IPS-15b (cell line): ENCODE measurements around the gene FAM83D.

Experiments used
- H3K27me3 ChIP-seq: one replicate; pipeline ENCODE4 v1.6.1; 2013; ENCODE audit warnings: low read length; ENCODE audit not compliant: control insufficient read depth, insufficient read depth
- H3K36me3 ChIP-seq: one replicate; pipeline ENCODE4 v1.6.1; 2013; ENCODE audit warnings: low read length; ENCODE audit not compliant: control insufficient read depth, insufficient read depth
- H3K4me1 ChIP-seq: one replicate; pipeline ENCODE4 v1.6.1; 2013; ENCODE audit warnings: mild to moderate bottlenecking, low read length; ENCODE audit not compliant: control insufficient read depth, insufficient read depth
- H3K4me3 ChIP-seq: one replicate; pipeline ENCODE4 v1.5.1; 2013; ENCODE audit warnings: low read depth, low read length
- H3K9ac ChIP-seq: one replicate; pipeline ENCODE4 v1.6.1; 2013; ENCODE audit warnings: low read depth, mild to moderate bottlenecking, low read length
- H3K9me3 ChIP-seq: one replicate; pipeline ENCODE4 v1.6.1; 2013; ENCODE audit warnings: mild to moderate bottlenecking, low read length; ENCODE audit not compliant: control insufficient read depth, insufficient read depth

FAM83D gene

DNA sequence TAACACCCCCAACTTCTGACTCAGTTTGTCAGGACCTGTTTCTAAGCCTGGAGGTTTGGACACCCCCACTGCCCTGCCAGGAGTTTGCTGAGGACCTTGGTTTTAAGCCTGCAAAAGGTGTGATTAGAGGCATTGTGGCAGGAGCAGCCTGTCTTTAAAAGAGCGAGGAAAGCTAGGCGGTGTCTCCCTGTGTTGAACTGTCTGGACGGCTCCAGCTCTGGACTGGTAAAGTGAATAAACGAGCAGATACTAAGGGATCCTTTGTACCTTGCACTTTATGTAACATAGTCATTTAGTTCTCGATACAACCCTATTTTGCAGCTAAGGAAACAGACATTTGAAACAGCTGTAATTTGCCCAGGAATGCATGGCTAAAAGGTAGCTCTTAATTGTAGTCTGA lies 14.4 kb downstream of the FAM83D start:
- Histone ChIP-seq H3K27me3 (no peaks in the 10 kb centered on the region), H3K36me3 (peaks cover 9% of the 10 kb centered on the region), H3K9ac (no peak overlapping the region), H3K9me3 (no peaks in the 10 kb centered on the region), H3K4me3 (no peak overlapping the region), H3K4me1 (no peaks in the 10 kb centered on the region)

DNA sequence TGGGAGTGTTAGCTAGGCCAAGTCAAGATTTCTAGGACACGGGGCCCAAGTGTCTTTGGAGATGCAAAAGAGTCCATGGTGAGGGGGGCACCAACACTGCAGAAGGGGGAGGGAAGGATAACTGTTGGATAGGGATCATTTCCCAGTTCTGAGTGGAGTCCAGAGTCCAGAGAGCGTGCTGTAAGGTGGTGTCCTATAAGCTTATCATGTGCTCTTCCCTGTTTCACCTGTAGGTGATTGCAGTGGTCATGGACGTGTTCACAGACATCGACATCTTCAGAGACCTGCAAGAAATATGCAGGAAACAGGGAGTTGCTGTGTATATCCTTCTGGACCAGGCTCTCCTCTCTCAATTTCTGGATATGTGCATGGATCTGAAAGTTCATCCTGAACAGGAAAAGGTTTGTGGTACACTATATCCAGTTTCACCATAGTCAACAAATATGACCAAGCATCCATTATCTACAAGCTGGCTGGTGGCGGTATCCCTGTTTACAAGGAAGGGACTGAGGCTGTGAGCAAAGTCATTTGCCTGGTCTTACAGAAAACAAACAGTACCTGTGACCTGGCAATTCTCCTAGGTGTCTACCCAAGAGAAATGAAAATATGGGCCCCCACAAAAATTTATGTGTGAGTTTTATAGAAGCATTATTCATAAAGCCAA lies 15.6 kb downstream of the FAM83D start:
- H3K27me3 ChIP-seq = no peaks in the 10 kb centered on the region
- H3K36me3 ChIP-seq = peaks cover 9% of the 10 kb centered on the region
- H3K9ac ChIP-seq = no peak overlapping the region

DNA sequence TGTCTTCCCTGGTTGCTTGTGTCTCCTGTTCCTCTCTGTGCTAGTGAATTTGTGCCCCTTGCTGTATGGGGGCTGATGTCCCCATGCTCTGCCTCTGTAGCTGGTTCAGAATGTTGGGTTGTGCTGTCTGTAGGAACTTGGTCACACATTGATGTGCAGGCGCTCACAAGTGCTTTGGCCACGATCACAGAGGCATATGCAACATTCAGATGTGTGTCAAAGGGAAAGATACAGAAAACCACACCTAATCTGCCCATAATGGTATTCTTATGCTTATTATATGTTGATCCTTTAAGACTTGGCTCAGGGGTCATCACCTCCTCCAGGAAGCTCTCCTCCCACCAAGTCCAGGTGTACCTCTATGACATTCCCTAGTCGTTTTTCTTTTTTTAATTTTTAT lies 18.8 kb downstream of the FAM83D start:
- Histone ChIP-seq H3K36me3 (peaks cover 14% of the 10 kb centered on the region), H3K27me3 (no peaks in the 10 kb centered on the region), H3K4me3 (no peak overlapping the region), H3K4me1 (no peaks in the 10 kb centered on the region), H3K9ac (no peak overlapping the region), H3K9me3 (no peaks in the 10 kb centered on the region)

More for the DNA sequence above, 15.6 kb downstream of the FAM83D start:
- Histone ChIP-seq H3K4me1 (no peaks in the 10 kb centered on the region), H3K4me3 (no peak overlapping the region), H3K9me3 (no peaks in the 10 kb centered on the region)

GRCh38 chr20:38946836-38947235 lies 20.6 kb downstream of the FAM83D start:
- Histone ChIP-seq H3K4me1 (no peaks in the 10 kb centered on the region), H3K27me3 (no peaks in the 10 kb centered on the region), H3K4me3 (no peak overlapping the region), H3K9ac (no peak overlapping the region), H3K9me3 (no peaks in the 10 kb centered on the region), H3K36me3 (peaks cover 21% of the 10 kb centered on the region)

DNA sequence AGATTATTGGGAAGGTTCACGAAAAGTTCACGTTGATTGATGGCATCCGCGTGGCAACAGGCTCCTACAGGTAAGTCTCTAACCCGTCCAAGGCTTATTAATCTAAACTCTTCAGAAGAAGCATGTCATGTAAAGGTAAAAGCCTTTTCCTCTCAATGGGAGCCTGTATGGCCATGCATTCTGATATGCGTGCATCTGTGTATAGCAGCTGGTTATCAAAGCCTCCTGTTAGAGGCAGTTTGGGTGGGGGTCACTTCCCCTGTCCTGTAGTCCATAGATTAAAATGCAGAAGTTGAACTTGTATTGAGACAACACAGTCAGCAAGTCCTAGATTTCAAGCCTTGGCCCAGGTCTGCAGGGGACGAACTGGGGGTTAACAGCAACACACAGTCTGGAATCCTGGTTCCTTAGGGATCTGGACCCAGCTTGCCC lies 21.7 kb downstream of the FAM83D start:
- H3K4me3 ChIP-seq = no peak overlapping the region
- H3K36me3 ChIP-seq = peaks cover 23% of the 10 kb centered on the region

DNA sequence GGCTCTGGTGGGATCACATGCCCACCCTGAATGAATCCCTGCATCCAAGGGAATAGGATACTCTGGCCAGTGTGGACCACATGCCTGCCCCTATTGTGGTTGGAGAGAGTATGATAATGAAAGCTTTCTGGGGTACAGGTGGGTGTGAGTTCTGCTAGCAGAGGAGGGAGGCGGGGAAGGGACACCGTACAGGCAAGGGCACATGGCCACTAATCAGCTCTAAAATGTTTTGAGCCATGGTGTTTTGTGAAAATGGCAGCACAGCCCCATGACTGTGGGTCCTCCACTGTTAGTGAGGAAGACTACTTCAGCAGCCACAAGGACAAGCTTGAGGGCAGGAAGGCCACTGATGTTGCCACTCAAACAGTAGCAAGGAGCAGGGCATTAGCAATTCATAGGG lies 24.0 kb downstream of the FAM83D start:
- no peak overlapping the region for H3K4me3 ChIP-seq
- H3K36me3 ChIP-seq = peaks cover 19% of the 10 kb centered on the region
- no peak overlapping the region for H3K9ac ChIP-seq
- no peaks in the 10 kb centered on the region for H3K27me3 ChIP-seq
- H3K9me3 ChIP-seq = no peaks in the 10 kb centered on the region
- H3K4me1 ChIP-seq = no peaks in the 10 kb centered on the region

More for the DNA sequence above, 21.7 kb downstream of the FAM83D start:
- no peaks in the 10 kb centered on the region for H3K4me1 ChIP-seq
- H3K9ac ChIP-seq = no peak overlapping the region
- no peaks in the 10 kb centered on the region for H3K9me3 ChIP-seq
- H3K27me3 ChIP-seq = no peaks in the 10 kb centered on the region

DNA sequence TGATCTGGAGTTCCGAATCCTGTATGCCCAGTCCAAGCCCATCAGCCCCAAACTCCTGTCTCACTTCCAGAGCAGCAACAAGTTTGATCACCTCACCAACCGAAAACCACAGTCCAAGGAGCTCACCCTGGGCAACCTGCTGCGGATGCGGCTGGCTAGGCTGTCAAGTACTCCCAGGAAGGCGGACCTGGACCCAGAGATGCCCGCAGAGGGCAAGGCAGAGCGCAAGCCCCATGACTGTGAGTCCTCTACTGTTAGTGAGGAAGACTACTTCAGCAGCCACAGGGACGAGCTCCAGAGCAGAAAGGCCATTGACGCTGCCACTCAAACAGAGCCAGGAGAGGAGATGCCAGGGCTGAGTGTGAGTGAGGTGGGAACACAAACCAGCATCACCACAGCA lies 25.4 kb downstream of the FAM83D start:
- H3K4me3 ChIP-seq = no peak overlapping the region
- H3K4me1 ChIP-seq = no peaks in the 10 kb centered on the region
- no peaks in the 10 kb centered on the region for H3K9me3 ChIP-seq
- no peak overlapping the region for H3K9ac ChIP-seq
- peaks cover 19% of the 10 kb centered on the region for H3K36me3 ChIP-seq
- H3K27me3 ChIP-seq = no peaks in the 10 kb centered on the region

GRCh38 chr20:38952153-38952552 lies 25.9 kb downstream of the FAM83D start:
- no peak overlapping the region for H3K9ac ChIP-seq
- no peaks in the 10 kb centered on the region for H3K9me3 ChIP-seq

GRCh38 chr20:38953630-38954340 lies 27.6 kb downstream of the FAM83D start:
- Histone ChIP-seq H3K4me3 (no peak overlapping the region), H3K9me3 (no peaks in the 10 kb centered on the region), H3K4me1 (no peaks in the 10 kb centered on the region), H3K36me3 (peaks cover 15% of the 10 kb centered on the region), H3K9ac (no peak overlapping the region), H3K27me3 (no peaks in the 10 kb centered on the region)

More at GRCh38 chr20:38952153-38952552, 25.9 kb downstream of the FAM83D start:
- Histone ChIP-seq H3K4me1 (no peaks in the 10 kb centered on the region), H3K4me3 (no peak overlapping the region), H3K36me3 (peaks cover 19% of the 10 kb centered on the region), H3K27me3 (no peaks in the 10 kb centered on the region)

GRCh38 chr20:38957235-38957876 lies 31.1 kb downstream of the FAM83D start:
- Histone ChIP-seq H3K36me3 (peaks cover 2% of the 10 kb centered on the region), H3K9ac (no peak overlapping the region), H3K9me3 (no peaks in the 10 kb centered on the region), H3K27me3 (no peaks in the 10 kb centered on the region), H3K4me1 (no peaks in the 10 kb centered on the region), H3K4me3 (no peak overlapping the region)

DNA sequence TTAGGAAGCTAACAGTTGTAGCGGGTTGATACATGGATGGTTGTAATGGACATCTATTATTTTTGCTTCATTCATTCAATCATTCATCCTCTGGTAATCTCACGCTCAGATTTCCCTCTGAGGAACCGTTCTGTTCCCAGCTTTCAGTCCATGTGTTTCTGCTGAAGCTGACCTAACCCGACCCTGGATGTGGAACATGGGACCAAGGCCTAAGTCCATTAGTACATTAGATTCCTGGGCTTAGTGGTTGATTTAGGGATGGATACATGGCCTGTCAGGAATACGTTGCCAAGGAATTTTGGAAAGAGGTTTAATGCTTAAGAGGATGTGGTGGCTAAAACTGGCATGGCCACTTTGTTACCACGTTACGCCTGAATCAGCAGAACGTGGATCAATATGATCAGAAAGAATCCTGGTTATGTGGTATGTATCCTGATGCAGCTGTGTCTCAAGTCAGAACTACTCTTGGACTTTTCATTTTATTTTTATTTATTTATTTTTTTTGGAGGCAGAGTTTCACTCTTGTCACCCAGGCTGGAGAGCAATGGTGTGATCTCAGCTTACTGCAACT lies 31.8 kb downstream of the FAM83D start:
- Histone ChIP-seq H3K4me1 (no peaks in the 10 kb centered on the region), H3K9me3 (no peaks in the 10 kb centered on the region), H3K27me3 (no peaks in the 10 kb centered on the region), H3K4me3 (no peak overlapping the region), H3K9ac (no peak overlapping the region), H3K36me3 (no peaks in the 10 kb centered on the region)
